ENCODE results near the gene MLLT10. TPM values are rescaled to one million over a fixed set of nuclear protein-coding genes. Genes with fewer than 3 reads are reported as not detected.

The MLLT10 gene
- total and polyA plus RNA-seq, 9 of the 15 experiments (the other 6 are each of a cell fraction or from before 2014, with no cell fraction given): 18.8 to 81.4 (median 64.2) TPM

- TF ChIP-seq HNRNPLL (IDR thresholded peaks at IDR 0.05; ENCODE audit: low read depth, low read length, poor library complexity, severe bottlenecking) (no peak), GATA2 (CRISPR knock-in tag; IDR thresholded peaks at IDR 0.05) (no peak), EZH2 (IDR thresholded peaks at IDR 0.05; ENCODE audit: borderline replicate concordance, low read depth, low read length) (no peak), MCM5 (IDR thresholded peaks at IDR 0.05; ENCODE audit: low read depth) (no peak), ZBTB40 (IDR thresholded peaks at IDR 0.05) (no peak), ZBTB40 (CRISPR knock-in tag; IDR thresholded peaks at IDR 0.05) (no peak), ELF1 (tag; IDR thresholded peaks at IDR 0.05) (0 out of 2 replicates have a peak, but pooled peaks have one; percentile 15), BCOR (IDR thresholded peaks at IDR 0.05) (no peak; the same call in 1 of the 2 replicates), AFF4 (CRISPR knock-in tag; IDR thresholded peaks at IDR 0.05) (0 out of 2 replicates have a peak, but pooled peaks have one; percentile 68), ZNF239 (CRISPR knock-in tag; IDR thresholded peaks at IDR 0.05) (no peak), NR2C1 (IDR thresholded peaks at IDR 0.05) (no peak), NR2C1 (tag; IDR thresholded peaks at IDR 0.05) (no peak), ZNF445 (CRISPR knock-in tag; IDR thresholded peaks at IDR 0.05; ENCODE audit: low read depth) (no peak)
Observed at GRCh38 chr10:21495752-21496342, 38.2 kb upstream of the MLLT10 start (continued).
